22Rv1 (cell line): Measurements from ENCODE around the gene MARCHF10.

ENCODE experiments used
- H3K27ac ChIP-seq: fragments of 450-650 bp; 2 replicates; pipeline ENCODE4 v1.5.1; 2017
- CTCF ChIP-seq: fragments of 450-650 bp; IDR thresholded peaks from 2 replicates; pipeline ENCODE4 v1.5.1; 2017; ENCODE audit warnings: mild to moderate bottlenecking
- ZFX ChIP-seq: fragments of 450-650 bp; IDR thresholded peaks from 2 replicates; pipeline ENCODE4 v1.6.1; 2017; ENCODE audit warnings: antibody characterized with exemption, borderline replicate concordance

MARCHF10 gene

GRCh38 chr17:62658136-62658920, 149.8 kb downstream of the MARCHF10 start:
- H3K27ac ChIP-seq = no peak overlapping the region
- TF ChIP-seq ZFX = no peak
- TF ChIP-seq CTCF = no peak

- H3K27ac ChIP-seq = no peak overlapping the region
- no peak for TF ChIP-seq ZFX
- TF ChIP-seq CTCF = no peak
Measured at GRCh38 chr17:62657690-62658089, 150.4 kb downstream of the MARCHF10 start.

GRCh38 chr17:62657145-62657665, 150.9 kb downstream of the MARCHF10 start:
- H3K27ac ChIP-seq = no peak overlapping the region
- TF ChIP-seq CTCF (no peak), ZFX (no peak)

- no peak for TF ChIP-seq CTCF
- TF ChIP-seq ZFX = no peak
- no peak overlapping the region for H3K27ac ChIP-seq
Measured at GRCh38 chr17:62656446-62656845, 151.7 kb downstream of the MARCHF10 start.

- TF ChIP-seq CTCF (no peak), ZFX (no peak)
- H3K27ac ChIP-seq = no peak overlapping the region
Measured at GRCh38 chr17:62655656-62656055, 152.5 kb downstream of the MARCHF10 start.

GRCh38 chr17:62653826-62654761, 154.0 kb downstream of the MARCHF10 start:
- no peak overlapping the region for H3K27ac ChIP-seq
- TF ChIP-seq CTCF (no peak), ZFX (no peak)
